Tibial nerve (tissue), 4 donors: Measurements from ENCODE around the gene TMEM121. TPM values are rescaled to one million over a fixed set of nuclear protein-coding genes. Genes with fewer than 3 reads are reported as not detected.

Experiments used
- DNase-seq, 2 donors: peaks; one replicate each; pipeline ENCODE4 v3.0.0-alpha.2; 2019; ENCODE audit warnings: low spot score in 2 of 2
- H3K27ac ChIP-seq, 4 donors: fragments of 200-600 bp; sonication (generic) in 3 of 4; one replicate each; pipeline ENCODE4 v1.5.1; 2017 to 2019; ENCODE audit warnings: mild to moderate bottlenecking in 1 of 4
- H3K27me3 ChIP-seq, 2 donors: fragments of 200-600 bp; sonication (generic) in 1 of 2; one replicate each; pipeline versions ENCODE4 v1.5.1 to v1.6.0; 2017 to 2019
- H3K36me3 ChIP-seq, 3 donors: fragments of 200-600 bp; sonication (generic); one replicate each; pipeline ENCODE4 v1.5.1; 2018 to 2019
- H3K4me1 ChIP-seq, 4 donors: fragments of 200-600 bp; sonication (generic) in 3 of 4; one replicate each; pipeline ENCODE4 v1.5.1; 2017 to 2019
- H3K4me3 ChIP-seq, 4 donors: fragments of 200-600 bp; sonication (generic) in 3 of 4; one replicate each; pipeline ENCODE4 v1.5.1; 2017 to 2019; ENCODE audit warnings: mild to moderate bottlenecking in 1 of 4, moderate library complexity in 1 of 4
- H3K9me3 ChIP-seq, 4 donors: fragments of 200-600 bp; sonication (generic) in 3 of 4; one replicate each; pipeline ENCODE4 v1.5.1; 2017 to 2019
- EP300 ChIP-seq, 2 donors: sonication (generic); formaldehyde crosslinking; IDR thresholded peaks; one replicate each; pipeline ENCODE4 v1.6.1; 2017; ENCODE audit warnings: antibody characterized with exemption in 2 of 2, mild to moderate bottlenecking in 1 of 2
- POLR2A ChIP-seq, 2 donors: fragments of 450-650 bp; IDR thresholded peaks; one replicate each; pipeline ENCODE4 v1.6.1; 2017; ENCODE audit warnings: antibody characterized with exemption in 2 of 2, mild to moderate bottlenecking in 2 of 2, moderate library complexity in 2 of 2
- WGBS, 2 donors: methylation state at CpG; one replicate each; pipeline ENCODE4 v1.1.5; 2018; 5-methylcytosine and 5-hydroxymethylcytosine counted together
- total RNA-seq, 4 donors: library from RNA; depleted of rRNA; stranded (reverse); fragments of >200 nt; gene quantifications; one replicate each; pipeline ENCODE4 v1.1.0, GENCODE V29; 2016
- TF ChIP-seq, protein P1 (sequence below), 5 experiments: fragments of 200-600 bp in 3 of 5; fragments of 450-650 bp in 2 of 5; sonication (generic) in 3 of 5; IDR thresholded peaks; one replicate each; pipeline ENCODE4 v1.5.1; 2016 to 2019; ENCODE audit warnings: antibody characterized with exemption in 5 of 5, mild to moderate bottlenecking in 3 of 5, moderate library complexity in 2 of 5

The TMEM121 gene
- total RNA-seq, 4 donors from 2014 or later, result 15.1 to 28.2 (median 20.1) TPM

DNA sequence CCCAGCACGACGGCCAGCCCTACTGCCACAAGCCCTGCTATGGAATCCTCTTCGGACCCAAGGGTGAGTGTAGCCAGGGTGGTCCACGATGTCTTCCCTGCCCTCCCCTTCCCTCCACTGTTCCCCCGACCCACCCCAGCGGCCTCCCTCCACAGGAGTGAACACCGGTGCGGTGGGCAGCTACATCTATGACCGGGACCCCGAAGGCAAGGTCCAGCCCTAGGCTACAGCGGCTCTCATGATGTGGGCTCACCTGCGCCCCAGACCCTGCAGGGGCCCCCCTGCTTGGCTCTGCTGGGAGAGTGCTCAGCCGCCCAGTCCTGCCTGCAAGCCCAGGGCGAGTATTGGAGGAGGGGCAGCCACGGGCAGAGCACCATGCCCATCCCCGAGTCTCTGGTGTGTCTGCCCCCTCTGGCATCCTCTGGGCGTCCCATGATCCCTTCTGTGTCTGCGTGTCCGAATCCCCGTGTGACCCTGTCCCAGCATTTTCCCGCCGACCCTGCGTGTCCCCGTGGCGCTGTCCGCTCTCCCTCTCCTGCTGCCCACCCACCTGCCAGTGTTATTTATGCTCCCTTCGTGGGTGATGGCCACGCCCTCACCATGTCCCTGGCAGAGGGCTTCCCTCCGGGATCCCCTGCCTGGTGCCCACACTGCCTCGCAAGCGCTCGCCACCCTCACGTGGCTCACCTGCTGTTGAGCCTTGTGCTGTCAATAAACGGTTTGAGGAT is 46.8 kb upstream of the TMEM121 start:
- Histone ChIP-seq H3K27me3 (peaks cover 0 to 6% of the 10 kb centered on the region in 2 donors), H3K4me1 (peaks cover 0 to 94% (median 62%) of the 10 kb centered on the region in 4 donors), H3K27ac (peak overlapping the region in 3 of 4 donors; percentile 92 to 96 (median 95)), H3K4me3 (no peak overlapping the region), H3K36me3 (peaks cover 0 to 22% (median 0%) of the 10 kb centered on the region in 3 donors), H3K9me3 (no peaks in the 10 kb centered on the region)
- DNase-seq, result no peak
- TF ChIP-seq EP300 (IDR thresholded peaks at IDR 0.05), result peak in 1 of 2 donors; percentile 14
- TF ChIP-seq, protein P1, sequence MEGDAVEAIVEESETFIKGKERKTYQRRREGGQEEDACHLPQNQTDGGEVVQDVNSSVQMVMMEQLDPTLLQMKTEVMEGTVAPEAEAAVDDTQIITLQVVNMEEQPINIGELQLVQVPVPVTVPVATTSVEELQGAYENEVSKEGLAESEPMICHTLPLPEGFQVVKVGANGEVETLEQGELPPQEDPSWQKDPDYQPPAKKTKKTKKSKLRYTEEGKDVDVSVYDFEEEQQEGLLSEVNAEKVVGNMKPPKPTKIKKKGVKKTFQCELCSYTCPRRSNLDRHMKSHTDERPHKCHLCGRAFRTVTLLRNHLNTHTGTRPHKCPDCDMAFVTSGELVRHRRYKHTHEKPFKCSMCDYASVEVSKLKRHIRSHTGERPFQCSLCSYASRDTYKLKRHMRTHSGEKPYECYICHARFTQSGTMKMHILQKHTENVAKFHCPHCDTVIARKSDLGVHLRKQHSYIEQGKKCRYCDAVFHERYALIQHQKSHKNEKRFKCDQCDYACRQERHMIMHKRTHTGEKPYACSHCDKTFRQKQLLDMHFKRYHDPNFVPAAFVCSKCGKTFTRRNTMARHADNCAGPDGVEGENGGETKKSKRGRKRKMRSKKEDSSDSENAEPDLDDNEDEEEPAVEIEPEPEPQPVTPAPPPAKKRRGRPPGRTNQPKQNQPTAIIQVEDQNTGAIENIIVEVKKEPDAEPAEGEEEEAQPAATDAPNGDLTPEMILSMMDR (IDR thresholded peaks at IDR 0.05), result no peak
- WGBS, 2 donors, result 61 to 62% methylated on average over 32 to 34 of the region's 34 CpGs

- H3K27me3 ChIP-seq, result peaks cover 0 to 1% of the 10 kb centered on the region in 2 donors
- H3K4me1 ChIP-seq, result peaks cover 0 to 97% (median 61%) of the 10 kb centered on the region in 4 donors
- TF ChIP-seq, protein P1 (IDR thresholded peaks at IDR 0.05), result no peak
- TF ChIP-seq POLR2A (IDR thresholded peaks at IDR 0.05) (no peak), EP300 (IDR thresholded peaks at IDR 0.05) (no peak)
- no peak for DNase-seq
- no peak overlapping the region for H3K4me3 ChIP-seq
- no peaks in the 10 kb centered on the region for H3K9me3 ChIP-seq
- WGBS, 2 donors, result 47 to 55% methylated on average over 15 of the region's 15 CpGs
- peaks cover 0 to 22% (median 0%) of the 10 kb centered on the region in 3 donors for H3K36me3 ChIP-seq
- peak overlapping the region; percentile 92 to 96 (median 94) for H3K27ac ChIP-seq
These were observed 46.1 kb upstream of the TMEM121 start for GRCh38 chr14:105480199-105480746.

- Histone ChIP-seq H3K27ac (peak overlapping the region; percentile 92 to 96 (median 94)), H3K27me3 (peaks cover 0 to 5% of the 10 kb centered on the region in 2 donors), H3K36me3 (peaks cover 0 to 22% (median 0%) of the 10 kb centered on the region in 3 donors), H3K4me1 (peaks cover 0 to 97% (median 63%) of the 10 kb centered on the region in 4 donors), H3K4me3 (peak overlapping the region; percentile 16 to 51 (median 32)), H3K9me3 (no peaks in the 10 kb centered on the region)
- WGBS, 2 donors, result 0 to 1% methylated on average over 16 to 25 of the region's 35 CpGs
- peak; percentile 91 to 96 for DNase-seq
- TF ChIP-seq, protein P1 (IDR thresholded peaks at IDR 0.05), result peak; percentile 98 to 99 (median 99)
- TF ChIP-seq EP300 (IDR thresholded peaks at IDR 0.05) (peak; percentile 25 to 83), POLR2A (IDR thresholded peaks at IDR 0.05) (peak; percentile 13 to 34)
These were observed 45.3 kb upstream of the TMEM121 start for GRCh38 chr14:105480807-105481801.

DNA sequence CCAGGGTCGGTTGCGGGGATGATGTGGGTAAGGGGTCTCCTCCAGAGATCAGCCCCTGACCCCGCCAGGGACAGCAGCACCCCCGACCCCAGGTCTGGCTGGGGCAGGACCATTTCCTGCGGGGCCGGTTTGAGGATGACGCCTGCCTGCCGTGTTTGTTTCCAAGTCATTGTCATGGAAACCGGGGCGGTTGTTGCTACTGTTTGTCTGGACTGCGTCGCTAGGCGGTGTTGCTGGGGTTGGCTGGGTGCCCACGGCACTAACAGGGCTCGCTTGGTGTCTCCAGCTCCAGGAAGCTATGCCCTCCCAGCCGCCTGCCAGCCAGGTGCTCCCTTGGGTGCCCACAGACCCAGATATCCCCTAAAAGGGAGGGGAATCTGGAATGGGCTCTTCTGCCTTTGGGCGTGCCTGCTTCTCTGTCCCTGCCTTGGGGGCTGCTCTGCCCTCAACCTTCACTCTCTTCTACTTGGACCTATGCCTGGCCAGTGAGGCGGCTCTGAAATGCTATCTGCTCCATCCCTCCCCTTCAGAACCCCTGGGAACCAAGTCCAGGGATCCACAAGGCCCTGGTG is 44.4 kb upstream of the TMEM121 start:
- H3K27me3 ChIP-seq, result peaks cover 0 to 13% of the 10 kb centered on the region in 2 donors
- peak overlapping the region; percentile 92 to 96 (median 94) for H3K27ac ChIP-seq
- peak; percentile 94 to 97 for DNase-seq
- no peaks in the 10 kb centered on the region for H3K9me3 ChIP-seq
- peaks cover 0 to 97% (median 63%) of the 10 kb centered on the region in 4 donors for H3K4me1 ChIP-seq
- H3K36me3 ChIP-seq, result peaks cover 0 to 22% (median 0%) of the 10 kb centered on the region in 3 donors
- H3K4me3 ChIP-seq, result peak overlapping the region; percentile 16 to 51 (median 32)
- TF ChIP-seq, protein P1 (IDR thresholded peaks at IDR 0.05), result peak in 4 of 5 experiments; percentile 10 to 46 (median 38)
- peak in 1 of 2 donors; percentile 16 for TF ChIP-seq POLR2A (IDR thresholded peaks at IDR 0.05)
- peak; percentile 52 to 81 for TF ChIP-seq EP300 (IDR thresholded peaks at IDR 0.05)
- 0 to 1% methylated on average over 2 to 7 of the region's 18 CpGs for WGBS, 2 donors
